GM18870 (cell line): ENCODE results near the gene SLC39A7.

Source experiments
- ATAC-seq: cut with Tn5 transposase; IDR thresholded peaks from one replicate; pipeline ENCODE4 v1.9.1; 2021; ENCODE audit warnings: moderate library complexity; ENCODE audit not compliant: unreplicated experiment

The SLC39A7 gene

GRCh38 chr6:33170176-33171015 lies 30.3 kb upstream of the SLC39A7 start:
- ATAC-seq, result no peak

GRCh38 chr6:33171016-33171879 lies 29.4 kb upstream of the SLC39A7 start:
- no peak for ATAC-seq

GRCh38 chr6:33171880-33172687 lies 28.6 kb upstream of the SLC39A7 start:
- ATAC-seq, result no peak

- ATAC-seq, result no peak
Measured at GRCh38 chr6:33172688-33173534, 27.8 kb upstream of the SLC39A7 start.

GRCh38 chr6:33173535-33174180 lies 27.0 kb upstream of the SLC39A7 start:
- no peak for ATAC-seq

GRCh38 chr6:33174784-33175183 lies 25.9 kb upstream of the SLC39A7 start:
- no peak for ATAC-seq

- ATAC-seq, result no peak
Measured at GRCh38 chr6:33175436-33176069, 25.1 kb upstream of the SLC39A7 start.

GRCh38 chr6:33176906-33177305 lies 23.8 kb upstream of the SLC39A7 start:
- ATAC-seq, result no peak

GRCh38 chr6:33177552-33178446 lies 22.9 kb upstream of the SLC39A7 start:
- no peak for ATAC-seq

- ATAC-seq, result no peak
Measured at GRCh38 chr6:33178755-33179475, 21.8 kb upstream of the SLC39A7 start.

GRCh38 chr6:33181141-33181540 lies 19.5 kb upstream of the SLC39A7 start:
- ATAC-seq, result no peak

- ATAC-seq, result no peak
Measured at GRCh38 chr6:33183071-33183683, 17.5 kb upstream of the SLC39A7 start.

GRCh38 chr6:33185190-33185589 lies 15.5 kb upstream of the SLC39A7 start:
- ATAC-seq, result no peak

GRCh38 chr6:33185654-33186187 lies 14.9 kb upstream of the SLC39A7 start:
- no peak for ATAC-seq

- ATAC-seq, result no peak
Measured at GRCh38 chr6:33187809-33188208, 12.9 kb upstream of the SLC39A7 start.

GRCh38 chr6:33189164-33189563 lies 11.5 kb upstream of the SLC39A7 start:
- ATAC-seq, result no peak
